Subcutaneous abdominal adipose tissue (tissue), 5 donors: ENCODE results near the gene CNIH2.

Experiments
- H3K27ac ChIP-seq: one replicate; pipeline ENCODE4 v1.7.0; 2013; ENCODE audit warnings: low read depth, mild to moderate bottlenecking, inconsistent platforms, low read length, moderate library complexity
- H3K27me3 ChIP-seq, 5 donors: one replicate each; pipeline ENCODE4 v1.7.0; 2013; ENCODE audit warnings: low read length in 5 of 5, inconsistent platforms in 1 of 5; ENCODE audit not compliant: control insufficient read depth in 5 of 5, insufficient read depth in 4 of 5
- H3K36me3 ChIP-seq, 5 donors: one replicate each; pipeline ENCODE4 v1.7.0; 2013; ENCODE audit warnings: low read length in 5 of 5; ENCODE audit not compliant: control insufficient read depth in 5 of 5, insufficient read depth in 5 of 5
- H3K4me1 ChIP-seq, 5 donors: one replicate each; pipeline ENCODE4 v1.7.0; 2013; ENCODE audit warnings: low read length in 5 of 5, mild to moderate bottlenecking in 3 of 5, moderate library complexity in 1 of 5; ENCODE audit not compliant: control insufficient read depth in 5 of 5, insufficient read depth in 5 of 5
- H3K4me3 ChIP-seq, 5 donors: one replicate each; pipeline ENCODE4 v1.7.0; 2013; ENCODE audit warnings: low read length in 5 of 5, low read depth in 1 of 5
- H3K9ac ChIP-seq, 5 donors: one replicate each; pipeline ENCODE4 v1.7.0; 2013; ENCODE audit warnings: low read length in 5 of 5, mild to moderate bottlenecking in 4 of 5, moderate library complexity in 3 of 5
- H3K9me3 ChIP-seq, 5 donors: one replicate each; pipeline ENCODE4 v1.7.0; 2013; ENCODE audit warnings: low read length in 5 of 5; ENCODE audit not compliant: control insufficient read depth in 5 of 5
- donor health status: healthy.
- donor health status: healthy.
- donor health status: healthy.
- donor health status: healthy.
- donor health status: healthy.

The CNIH2 gene

DNA sequence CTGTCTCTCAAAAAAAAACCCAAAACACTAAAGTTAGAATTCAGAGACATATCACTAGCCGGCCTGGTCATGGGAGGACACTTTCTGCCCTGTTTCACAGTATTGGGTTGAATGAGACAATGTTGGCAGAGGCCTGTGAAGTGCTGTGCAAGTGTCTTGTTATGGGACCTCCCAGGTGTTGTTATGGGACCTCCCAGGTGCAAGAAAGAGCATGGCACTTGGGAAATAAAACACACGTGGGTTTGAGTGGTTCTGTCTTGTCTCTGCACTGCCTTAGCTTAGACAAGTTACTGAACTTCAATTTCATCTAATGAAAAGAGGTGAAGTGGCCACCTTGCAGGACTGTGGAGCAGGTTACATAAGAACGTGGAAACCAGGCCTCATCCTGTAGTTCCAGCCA, 38.5 kb upstream of the CNIH2 start:
- Histone ChIP-seq H3K4me3 (no peak overlapping the region), H3K4me1 (peaks cover 0 to 11% (median 8%) of the 10 kb centered on the region in 5 donors), H3K9me3 (no peaks in the 10 kb centered on the region), H3K9ac (no peak overlapping the region), H3K36me3 (peaks cover 0 to 95% (median 81%) of the 10 kb centered on the region in 5 donors), H3K27me3 (no peaks in the 10 kb centered on the region), H3K27ac (no peak overlapping the region)

DNA sequence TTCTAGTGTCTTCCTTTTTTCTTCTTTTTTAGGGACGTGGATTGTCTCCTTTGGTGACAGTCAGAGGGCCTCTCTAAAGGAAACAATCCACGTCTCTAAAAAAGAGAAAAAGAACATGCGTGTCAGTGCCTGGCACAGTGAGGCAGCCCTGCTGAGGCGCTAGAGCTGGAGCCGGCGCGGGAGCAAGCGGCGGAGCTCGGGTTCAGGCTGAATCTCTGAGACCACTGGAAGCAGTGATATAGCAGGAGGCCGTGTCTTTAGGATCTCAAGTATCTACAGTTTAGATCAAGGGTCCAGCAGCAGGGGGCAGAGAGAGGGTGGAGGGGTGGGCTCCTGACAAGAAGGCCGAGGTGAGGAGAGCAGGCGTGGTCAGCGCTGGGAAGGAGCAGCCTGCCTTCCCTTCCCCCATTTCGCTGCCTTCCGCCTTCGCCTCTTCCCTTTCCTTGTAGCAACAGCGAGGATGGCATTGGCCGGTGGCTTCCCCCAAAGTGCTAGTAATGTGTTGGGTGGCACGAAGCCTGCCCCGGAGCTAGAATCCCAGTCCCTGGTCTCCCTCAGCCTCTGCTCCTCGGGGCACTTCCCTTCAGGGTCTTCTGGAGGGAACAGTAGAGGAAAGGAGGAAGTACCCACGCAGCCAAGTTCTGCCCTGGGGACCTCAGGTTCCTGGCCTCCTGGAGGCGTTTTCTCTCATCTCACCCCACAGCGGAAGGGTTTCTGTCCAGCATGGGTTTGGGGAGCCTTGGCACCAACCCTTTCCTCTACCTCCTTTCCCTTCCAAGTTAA, 37.8 kb upstream of the CNIH2 start:
- Histone ChIP-seq H3K9ac (no peak overlapping the region), H3K4me3 (no peak overlapping the region), H3K9me3 (no peaks in the 10 kb centered on the region), H3K4me1 (peaks cover 0 to 11% (median 8%) of the 10 kb centered on the region in 5 donors), H3K27ac (no peak overlapping the region), H3K36me3 (peaks cover 0 to 95% (median 81%) of the 10 kb centered on the region in 5 donors), H3K27me3 (no peaks in the 10 kb centered on the region)

- Histone ChIP-seq H3K9ac (no peak overlapping the region), H3K27me3 (no peaks in the 10 kb centered on the region), H3K36me3 (peaks cover 0 to 90% (median 76%) of the 10 kb centered on the region in 5 donors), H3K4me3 (no peak overlapping the region), H3K27ac (no peak overlapping the region), H3K9me3 (no peaks in the 10 kb centered on the region), H3K4me1 (peaks cover 0 to 12% (median 9%) of the 10 kb centered on the region in 5 donors)
Observed at GRCh38 chr11:66240781-66241136, 37.2 kb upstream of the CNIH2 start.

- H3K9me3 ChIP-seq: no peaks in the 10 kb centered on the region
- H3K9ac ChIP-seq: no peak overlapping the region
- H3K27ac ChIP-seq: no peak overlapping the region
- H3K27me3 ChIP-seq: no peaks in the 10 kb centered on the region
- peaks cover 0 to 22% (median 15%) of the 10 kb centered on the region in 5 donors for H3K4me1 ChIP-seq
- H3K4me3 ChIP-seq: no peak overlapping the region
- peaks cover 0 to 85% (median 70%) of the 10 kb centered on the region in 5 donors for H3K36me3 ChIP-seq
Observed at GRCh38 chr11:66242095-66242765, 35.7 kb upstream of the CNIH2 start.

DNA sequence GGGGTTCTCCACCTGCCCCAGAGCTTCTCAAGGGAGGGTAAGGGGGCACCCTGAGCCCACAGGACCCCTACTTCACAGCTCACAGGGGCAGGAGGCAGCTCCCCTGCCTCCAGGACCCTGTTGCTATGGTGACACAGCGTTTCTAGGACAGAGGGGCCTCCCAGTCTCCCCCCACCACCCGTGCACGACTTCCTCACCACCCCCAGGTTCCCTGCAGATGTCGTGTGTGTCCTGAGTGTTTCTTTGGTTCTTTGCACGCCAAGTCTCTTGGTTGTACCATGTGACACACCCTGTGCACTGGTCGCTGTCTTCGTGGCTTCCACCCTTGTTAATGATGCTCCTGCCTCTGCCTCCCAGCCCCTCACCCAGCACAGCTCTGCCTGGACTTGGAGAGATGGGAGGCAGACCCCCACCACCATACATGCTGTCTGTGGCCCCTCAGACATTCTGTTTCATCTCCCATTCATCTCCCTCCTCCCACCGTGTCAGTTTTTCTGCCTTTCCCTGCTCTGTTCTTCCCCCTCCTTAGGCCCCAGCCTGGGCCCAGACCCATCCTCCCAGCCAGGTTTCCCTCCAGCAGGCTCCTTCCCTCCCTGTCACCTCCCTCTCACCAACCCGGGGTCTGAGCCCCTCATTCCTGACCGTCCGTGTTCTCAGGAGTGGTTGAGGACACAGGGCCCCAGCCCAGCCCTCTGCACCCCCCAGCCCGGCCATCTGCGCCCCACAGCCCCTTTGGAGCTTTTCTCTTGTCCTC, 34.0 kb upstream of the CNIH2 start:
- H3K9me3 ChIP-seq: no peaks in the 10 kb centered on the region
- no peak overlapping the region for H3K9ac ChIP-seq
- H3K4me3 ChIP-seq: no peak overlapping the region
- no peaks in the 10 kb centered on the region for H3K27me3 ChIP-seq
- no peak overlapping the region for H3K27ac ChIP-seq
- H3K4me1 ChIP-seq: peaks cover 0 to 22% (median 15%) of the 10 kb centered on the region in 5 donors
- peaks cover 0 to 75% (median 60%) of the 10 kb centered on the region in 5 donors for H3K36me3 ChIP-seq

GRCh38 chr11:66247295-66247694, 30.7 kb upstream of the CNIH2 start:
- H3K4me3 ChIP-seq: no peak overlapping the region
- H3K9ac ChIP-seq: no peak overlapping the region
- H3K36me3 ChIP-seq: peaks cover 0 to 59% (median 33%) of the 10 kb centered on the region in 5 donors
- H3K27me3 ChIP-seq: no peaks in the 10 kb centered on the region
- H3K9me3 ChIP-seq: no peaks in the 10 kb centered on the region
- peaks cover 0 to 16% (median 10%) of the 10 kb centered on the region in 5 donors for H3K4me1 ChIP-seq
- no peak overlapping the region for H3K27ac ChIP-seq

- peaks cover 0 to 17% (median 9%) of the 10 kb centered on the region in 5 donors for H3K4me1 ChIP-seq
- no peak overlapping the region for H3K9ac ChIP-seq
- peaks cover 0 to 54% (median 28%) of the 10 kb centered on the region in 5 donors for H3K36me3 ChIP-seq
- H3K9me3 ChIP-seq: no peaks in the 10 kb centered on the region
- H3K27me3 ChIP-seq: no peaks in the 10 kb centered on the region
- no peak overlapping the region for H3K27ac ChIP-seq
- H3K4me3 ChIP-seq: no peak overlapping the region
Observed at GRCh38 chr11:66247801-66248200, 30.2 kb upstream of the CNIH2 start.

- Histone ChIP-seq H3K9me3 (no peaks in the 10 kb centered on the region), H3K9ac (no peak overlapping the region), H3K4me1 (peaks cover 0 to 28% (median 20%) of the 10 kb centered on the region in 5 donors), H3K27ac (no peak overlapping the region), H3K4me3 (no peak overlapping the region), H3K36me3 (peaks cover 0 to 45% (median 21%) of the 10 kb centered on the region in 5 donors), H3K27me3 (no peaks in the 10 kb centered on the region)
Observed at GRCh38 chr11:66248903-66249302, 29.1 kb upstream of the CNIH2 start.

GRCh38 chr11:66251809-66252208, 26.2 kb upstream of the CNIH2 start:
- Histone ChIP-seq H3K4me3 (no peak overlapping the region), H3K27me3 (no peaks in the 10 kb centered on the region), H3K9me3 (no peaks in the 10 kb centered on the region), H3K4me1 (peaks cover under 1 to 30% (median 25%) of the 10 kb centered on the region in 5 donors), H3K36me3 (peaks cover 0 to 25% (median 9%) of the 10 kb centered on the region in 5 donors), H3K27ac (no peak overlapping the region), H3K9ac (no peak overlapping the region)
